ENCODE measurements around the gene SLC7A14.

SLC7A14 gene

DNA sequence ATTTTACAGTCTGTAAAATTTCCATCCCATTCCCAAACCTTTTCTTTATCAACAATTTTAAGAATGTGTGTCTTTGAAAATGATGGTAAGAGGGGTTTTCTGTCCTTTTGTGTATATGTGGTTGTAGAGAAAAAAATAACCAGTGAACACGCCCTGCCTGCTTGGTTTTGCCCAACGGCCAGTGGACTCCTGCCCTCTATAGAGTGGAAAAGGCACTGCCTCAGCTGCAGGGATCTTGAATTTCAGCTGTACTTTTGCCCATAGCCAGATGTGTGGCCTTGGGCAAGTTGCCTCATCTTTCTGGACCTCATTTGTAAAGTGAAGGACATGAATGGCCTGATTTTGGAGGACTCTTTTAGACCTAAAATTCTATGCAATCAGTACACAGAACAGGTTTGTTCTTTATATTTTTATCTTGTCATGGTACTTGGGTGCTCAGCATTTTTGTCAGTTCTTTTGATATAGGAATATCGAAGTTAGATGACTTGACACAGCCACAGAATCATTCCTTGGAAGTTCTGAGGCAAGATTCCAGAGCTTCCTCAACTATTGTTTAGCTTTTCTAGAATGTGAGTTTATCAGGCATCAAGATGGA is 86.2 kb downstream of the SLC7A14 start:
- no peak overlapping the region for H3K27ac Mint-ChIP-seq (ENCODE audit: low read depth)
- peaks cover 12% of the 10 kb centered on the region for H3K27me3 Mint-ChIP-seq
- ATAC-seq (replicated peaks; ENCODE audit: extremely low read depth, poor library complexity, severe bottlenecking) (no peak), DNase-seq (ENCODE audit: low spot score in 2 of 2) (no peak)
- no peaks in the 10 kb centered on the region for H3K4me1 Mint-ChIP-seq
- no peaks in the 10 kb centered on the region for H3K9me3 Mint-ChIP-seq
- no peaks in the 10 kb centered on the region for H3K36me3 Mint-ChIP-seq (ENCODE audit: insufficient read depth)
- H3K4me3 Mint-ChIP-seq, result no peak overlapping the region

DNA sequence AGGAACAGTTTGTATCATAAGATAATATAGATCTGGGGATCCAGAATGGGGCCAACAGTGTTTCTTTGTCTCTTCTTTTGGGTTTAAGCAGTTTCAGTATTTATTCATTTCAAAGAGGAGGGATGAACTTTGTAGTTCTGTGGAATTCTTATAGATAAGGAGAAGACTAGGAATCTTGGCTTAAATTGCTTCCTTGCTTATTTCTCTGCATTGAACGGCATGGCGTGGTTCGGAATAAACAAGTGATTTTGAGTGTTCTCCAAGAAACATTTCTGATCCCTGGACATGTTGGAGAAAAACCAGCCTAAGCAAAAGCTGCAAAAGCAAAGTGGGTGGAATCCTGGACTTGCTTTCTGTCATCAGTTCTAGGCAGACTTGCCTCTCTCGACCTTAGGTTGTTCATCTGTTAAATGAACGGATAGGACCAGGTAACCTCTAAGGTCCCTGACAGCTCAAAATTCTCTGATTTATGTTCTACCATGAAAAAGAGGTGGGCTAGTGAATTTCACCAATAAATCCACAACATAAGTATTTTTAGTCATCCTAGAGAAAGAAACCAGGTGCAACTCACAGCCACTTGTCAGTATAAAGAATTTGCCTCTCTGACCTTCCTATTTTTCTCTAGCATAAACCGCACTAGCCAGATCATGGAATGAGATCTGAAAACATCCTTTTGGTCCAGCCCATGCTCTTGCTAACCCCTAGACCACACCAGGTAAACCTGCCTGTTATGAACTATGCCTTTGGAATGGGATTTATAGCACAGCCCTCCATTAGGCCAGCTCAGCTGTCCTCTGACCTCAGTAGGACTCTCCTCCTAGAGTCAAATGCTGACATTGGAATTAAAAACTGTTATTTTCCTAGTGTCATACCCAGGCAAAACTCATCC is 88.4 kb downstream of the SLC7A14 start:
- Mint-ChIP-seq H3K36me3 (ENCODE audit: insufficient read depth) (no peaks in the 10 kb centered on the region), H3K4me1 (no peaks in the 10 kb centered on the region), H3K4me3 (no peak overlapping the region), H3K9me3 (no peaks in the 10 kb centered on the region), H3K27ac (ENCODE audit: low read depth) (no peak overlapping the region), H3K27me3 (peaks cover 12% of the 10 kb centered on the region)
- no peak for ATAC-seq (replicated peaks; ENCODE audit: extremely low read depth, poor library complexity, severe bottlenecking)
- DNase-seq (ENCODE audit: low spot score in 2 of 2), result no peak

DNA sequence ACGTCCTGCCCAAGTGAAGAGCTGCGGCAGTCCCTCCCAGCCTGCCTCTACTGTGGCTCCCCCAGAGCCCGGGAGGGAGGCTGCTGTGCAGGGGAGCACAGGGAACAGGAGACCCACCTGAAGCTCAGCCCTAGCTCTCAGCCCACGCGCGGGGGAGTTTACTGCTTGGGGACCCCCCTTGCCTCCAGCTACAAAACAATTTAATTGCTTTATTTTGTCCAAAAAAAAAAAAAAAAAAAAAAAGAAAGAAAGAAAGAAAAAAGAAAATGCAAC is 89.1 kb downstream of the SLC7A14 start:
- Mint-ChIP-seq H3K9me3 (no peaks in the 10 kb centered on the region), H3K27ac (ENCODE audit: low read depth) (no peak overlapping the region), H3K27me3 (peaks cover 12% of the 10 kb centered on the region), H3K4me1 (no peaks in the 10 kb centered on the region), H3K36me3 (ENCODE audit: insufficient read depth) (no peaks in the 10 kb centered on the region), H3K4me3 (no peak overlapping the region)
- DNase-seq (ENCODE audit: low spot score in 2 of 2) (no peak), ATAC-seq (replicated peaks; ENCODE audit: extremely low read depth, poor library complexity, severe bottlenecking) (no peak)

DNA sequence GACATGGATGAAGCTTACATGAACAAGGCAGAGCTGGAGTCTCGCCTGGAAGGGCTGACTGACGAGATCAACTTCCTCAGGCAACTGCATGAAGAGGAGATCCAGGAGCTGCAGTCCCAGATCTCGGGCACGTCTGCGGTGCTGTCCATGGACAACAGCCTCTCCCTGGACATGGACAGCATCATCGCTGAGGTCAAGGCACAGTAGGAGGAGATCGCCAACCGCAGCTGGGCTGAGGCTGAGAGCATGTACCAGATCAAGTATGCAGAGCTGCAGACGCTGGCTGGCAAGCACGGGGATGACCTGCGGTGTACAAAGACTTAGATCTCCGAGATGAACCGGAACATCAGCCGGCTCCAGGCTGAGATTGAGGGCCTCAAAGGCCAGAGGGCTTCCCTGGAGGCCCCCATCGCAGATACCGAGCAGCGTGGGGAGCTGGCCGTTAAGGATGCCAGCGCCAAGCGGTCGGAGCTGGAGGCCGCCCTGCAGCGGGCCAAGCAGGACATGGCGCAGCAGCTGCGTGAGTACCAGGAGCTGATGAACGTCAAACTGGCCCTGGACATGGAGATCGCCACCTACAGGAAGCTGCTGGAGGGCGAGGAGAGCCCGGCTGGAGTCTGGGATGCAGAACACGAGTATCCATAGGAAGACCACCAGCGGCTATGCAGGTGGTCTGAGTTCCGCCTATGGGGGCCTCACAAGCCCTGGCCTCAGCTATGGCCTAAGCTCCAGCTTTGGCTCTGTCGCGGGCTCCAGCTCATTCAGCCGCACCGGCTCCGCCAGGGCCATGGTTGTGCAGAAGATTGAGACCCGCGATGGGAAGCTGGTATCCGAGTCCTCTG is 89.6 kb downstream of the SLC7A14 start:
- Mint-ChIP-seq H3K27ac (ENCODE audit: low read depth) (no peak overlapping the region), H3K4me1 (no peaks in the 10 kb centered on the region), H3K27me3 (peaks cover 12% of the 10 kb centered on the region), H3K36me3 (ENCODE audit: insufficient read depth) (no peaks in the 10 kb centered on the region), H3K4me3 (no peak overlapping the region), H3K9me3 (no peaks in the 10 kb centered on the region)
- ATAC-seq (replicated peaks; ENCODE audit: extremely low read depth, poor library complexity, severe bottlenecking) (no peak), DNase-seq (ENCODE audit: low spot score in 2 of 2) (no peak)

DNA sequence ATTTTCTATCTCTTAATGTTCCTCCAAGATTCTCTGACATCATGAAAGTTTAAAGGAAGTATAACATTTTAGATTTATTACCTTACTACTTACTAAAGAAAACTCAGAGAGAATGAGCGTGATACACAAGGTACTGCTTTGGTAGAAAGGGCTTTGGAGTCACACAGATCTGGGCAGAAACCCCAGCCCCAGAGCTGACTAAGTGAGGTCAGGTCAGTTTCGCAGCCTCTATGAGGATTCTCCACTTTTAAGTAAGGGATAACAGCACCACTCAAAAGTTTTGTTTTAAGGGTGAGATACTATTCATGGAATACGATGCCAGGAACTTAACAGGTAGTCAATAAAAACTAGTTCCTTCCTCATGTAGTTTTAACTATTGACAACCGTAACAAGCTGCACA is 91.1 kb downstream of the SLC7A14 start:
- Mint-ChIP-seq H3K4me1 (no peaks in the 10 kb centered on the region), H3K4me3 (no peak overlapping the region), H3K36me3 (ENCODE audit: insufficient read depth) (no peaks in the 10 kb centered on the region), H3K9me3 (no peaks in the 10 kb centered on the region), H3K27me3 (peaks cover 12% of the 10 kb centered on the region), H3K27ac (ENCODE audit: low read depth) (no peak overlapping the region)
- ATAC-seq (replicated peaks; ENCODE audit: extremely low read depth, poor library complexity, severe bottlenecking) (no peak), DNase-seq (ENCODE audit: low spot score in 2 of 2) (no peak)

DNA sequence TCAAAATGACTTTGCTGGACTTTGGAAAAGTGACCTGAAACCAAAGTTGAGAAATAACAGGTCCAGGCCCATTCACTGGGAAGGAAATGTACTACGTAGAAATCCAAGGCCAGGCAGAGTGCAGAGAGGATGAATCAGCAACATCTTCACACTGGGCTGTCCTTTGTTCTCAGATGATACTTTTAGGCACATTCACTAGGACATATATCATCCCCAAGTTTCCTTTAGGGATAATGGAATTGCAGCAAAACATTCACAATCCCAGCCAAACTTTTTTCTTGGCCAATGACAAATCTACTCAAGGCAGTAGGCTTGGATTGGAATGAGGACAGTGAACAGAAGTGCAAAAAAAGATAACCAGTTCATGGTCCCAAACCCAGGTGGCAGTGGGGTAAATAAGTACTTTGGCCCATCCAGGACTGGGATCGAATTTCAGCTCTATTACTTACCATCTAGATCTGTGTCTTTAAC is 92.1 kb downstream of the SLC7A14 start:
- Mint-ChIP-seq H3K9me3 (no peaks in the 10 kb centered on the region), H3K4me1 (no peaks in the 10 kb centered on the region), H3K27ac (ENCODE audit: low read depth) (no peak overlapping the region), H3K36me3 (ENCODE audit: insufficient read depth) (no peaks in the 10 kb centered on the region), H3K27me3 (peaks cover 12% of the 10 kb centered on the region), H3K4me3 (no peak overlapping the region)
- ATAC-seq (replicated peaks; ENCODE audit: extremely low read depth, poor library complexity, severe bottlenecking) (no peak), DNase-seq (ENCODE audit: low spot score in 2 of 2) (no peak)

DNA sequence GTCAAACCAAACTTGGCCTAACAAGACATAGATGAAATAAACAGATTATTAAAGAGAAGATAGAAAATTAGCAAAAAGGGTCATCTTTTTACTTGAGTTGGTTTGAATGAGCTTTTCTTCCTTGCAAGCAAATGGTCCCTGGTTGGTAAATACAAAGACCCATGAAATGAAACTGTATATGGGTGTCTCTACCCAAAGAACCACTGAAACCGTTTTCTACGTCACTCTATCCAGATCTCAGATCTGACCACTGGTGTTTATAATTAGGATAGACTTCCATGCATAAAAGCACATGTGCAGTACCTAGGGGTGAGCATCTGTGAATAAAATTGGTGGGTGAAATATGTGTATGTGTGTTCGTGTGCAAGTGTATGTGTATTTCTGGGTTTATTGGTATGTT is 94.0 kb downstream of the SLC7A14 start:
- no peak overlapping the region for H3K27ac Mint-ChIP-seq (ENCODE audit: low read depth)
- H3K4me3 Mint-ChIP-seq, result no peak overlapping the region
- ATAC-seq (replicated peaks; ENCODE audit: extremely low read depth, poor library complexity, severe bottlenecking), result no peak
- no peaks in the 10 kb centered on the region for H3K36me3 Mint-ChIP-seq (ENCODE audit: insufficient read depth)
- H3K4me1 Mint-ChIP-seq, result no peaks in the 10 kb centered on the region
- DNase-seq (ENCODE audit: low spot score in 2 of 2), result no peak
- H3K9me3 Mint-ChIP-seq, result no peaks in the 10 kb centered on the region
- peaks cover 12% of the 10 kb centered on the region for H3K27me3 Mint-ChIP-seq

DNA sequence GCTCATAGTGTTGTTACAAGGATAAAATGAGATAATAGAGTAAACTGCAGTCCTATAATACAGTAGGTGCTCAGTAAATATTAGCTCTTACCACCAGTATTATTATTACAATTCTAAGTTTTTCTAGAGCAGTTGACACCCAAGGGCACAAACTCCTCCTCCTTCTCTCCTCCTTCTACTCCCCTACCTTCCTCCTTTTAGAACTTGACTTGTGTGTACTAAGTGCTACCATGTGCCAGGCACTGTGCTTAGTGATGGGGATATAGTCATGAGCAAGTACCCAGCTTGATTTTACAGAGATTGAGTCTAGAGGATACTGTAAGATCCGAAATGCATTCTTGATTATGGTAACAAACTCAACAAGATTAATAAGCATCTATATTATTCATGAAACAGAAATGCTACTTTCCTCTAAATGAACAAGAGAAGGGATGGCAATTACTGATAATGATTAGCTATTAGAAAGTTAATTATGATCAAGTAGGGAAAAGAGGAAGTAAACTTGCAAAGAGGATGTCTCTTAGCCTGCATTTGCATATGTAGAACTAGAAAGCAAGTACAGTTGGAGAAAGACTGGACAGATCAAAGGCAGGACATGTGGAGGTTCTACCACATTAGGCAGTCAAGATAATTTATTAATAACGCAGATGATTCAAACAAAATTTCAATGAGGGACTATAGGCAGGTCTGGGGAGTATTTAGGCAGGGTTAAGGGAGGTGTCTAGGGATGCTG is 94.9 kb downstream of the SLC7A14 start:
- ATAC-seq (replicated peaks; ENCODE audit: extremely low read depth, poor library complexity, severe bottlenecking), result no peak
- no peaks in the 10 kb centered on the region for H3K36me3 Mint-ChIP-seq (ENCODE audit: insufficient read depth)
- no peaks in the 10 kb centered on the region for H3K4me1 Mint-ChIP-seq
- H3K9me3 Mint-ChIP-seq, result no peaks in the 10 kb centered on the region
- H3K27ac Mint-ChIP-seq (ENCODE audit: low read depth), result no peak overlapping the region
- peaks cover 13% of the 10 kb centered on the region for H3K27me3 Mint-ChIP-seq
- DNase-seq (ENCODE audit: low spot score in 2 of 2), result no peak
- no peak overlapping the region for H3K4me3 Mint-ChIP-seq

DNA sequence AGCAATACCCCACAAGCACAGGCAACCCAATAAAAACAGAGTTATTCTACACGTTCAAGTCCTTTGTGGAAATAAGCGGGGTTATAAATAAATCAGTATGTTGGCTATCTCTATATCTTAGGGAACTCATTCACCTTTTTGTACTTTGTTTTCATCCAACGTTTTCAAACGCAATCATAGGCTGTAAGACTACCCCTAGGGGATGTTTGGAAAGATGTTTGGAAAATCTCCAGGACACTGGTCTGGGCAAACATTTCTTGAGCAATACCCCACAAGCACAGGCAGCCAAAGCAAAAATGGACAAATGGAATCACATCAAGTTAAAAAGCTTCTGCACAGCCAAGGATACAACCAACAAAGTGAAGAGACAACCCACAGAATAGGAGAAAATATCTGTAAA is 97.1 kb downstream of the SLC7A14 start:
- no peaks in the 10 kb centered on the region for H3K36me3 Mint-ChIP-seq (ENCODE audit: insufficient read depth)
- no peaks in the 10 kb centered on the region for H3K9me3 Mint-ChIP-seq
- H3K27me3 Mint-ChIP-seq, result peaks cover 27% of the 10 kb centered on the region
- H3K4me1 Mint-ChIP-seq, result no peaks in the 10 kb centered on the region
- DNase-seq (ENCODE audit: low spot score in 2 of 2) (no peak), ATAC-seq (replicated peaks; ENCODE audit: extremely low read depth, poor library complexity, severe bottlenecking) (no peak)
- H3K4me3 Mint-ChIP-seq, result no peak overlapping the region
- no peak overlapping the region for H3K27ac Mint-ChIP-seq (ENCODE audit: low read depth)

DNA sequence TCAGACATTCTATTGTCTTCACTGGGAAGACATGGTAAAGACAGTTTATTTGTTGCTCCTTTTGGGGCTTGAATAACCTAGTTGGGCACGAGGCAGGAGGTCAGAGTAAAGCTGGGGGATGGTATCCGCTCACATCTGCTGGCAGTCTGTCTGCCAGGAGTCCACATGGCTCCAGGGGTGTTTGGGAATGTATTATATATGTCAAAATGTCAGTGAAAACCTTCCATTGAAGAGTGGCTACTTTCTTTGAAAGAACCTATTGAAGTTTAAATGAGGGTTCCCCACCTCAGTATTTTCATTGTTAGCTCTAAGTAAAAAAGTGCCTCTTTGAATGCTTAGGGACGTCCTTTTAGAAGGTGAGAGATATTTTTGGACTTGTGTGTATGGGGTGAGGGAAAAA is 98.8 kb downstream of the SLC7A14 start:
- no peaks in the 10 kb centered on the region for H3K36me3 Mint-ChIP-seq (ENCODE audit: insufficient read depth)
- H3K27ac Mint-ChIP-seq (ENCODE audit: low read depth), result no peak overlapping the region
- H3K9me3 Mint-ChIP-seq, result no peaks in the 10 kb centered on the region
- H3K27me3 Mint-ChIP-seq, result peaks cover 30% of the 10 kb centered on the region
- ATAC-seq (replicated peaks; ENCODE audit: extremely low read depth, poor library complexity, severe bottlenecking), result no peak
- no peak for DNase-seq (ENCODE audit: low spot score in 2 of 2)
- no peaks in the 10 kb centered on the region for H3K4me1 Mint-ChIP-seq
- no peak overlapping the region for H3K4me3 Mint-ChIP-seq

DNA sequence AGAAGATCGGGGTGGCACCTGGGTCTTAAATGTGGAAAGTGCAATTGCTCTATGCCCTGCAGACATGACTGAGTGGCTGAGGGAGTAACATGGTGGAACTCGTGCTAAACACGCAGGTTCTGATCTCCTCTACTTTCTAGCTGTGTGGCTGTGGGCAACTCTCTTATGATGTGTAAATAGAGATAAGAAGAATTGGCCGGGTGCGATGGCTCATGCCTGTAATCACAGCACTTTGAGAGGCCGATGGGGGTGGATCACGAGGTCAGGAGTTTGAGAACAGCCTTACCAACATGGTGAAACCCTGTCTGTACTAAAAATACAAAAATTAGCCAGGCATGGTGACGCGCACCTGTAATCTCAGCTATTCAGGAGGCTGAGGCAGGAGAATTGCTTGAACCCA is 99.5 kb downstream of the SLC7A14 start:
- no peaks in the 10 kb centered on the region for H3K9me3 Mint-ChIP-seq
- no peak for DNase-seq (ENCODE audit: low spot score in 2 of 2)
- no peak for ATAC-seq (replicated peaks; ENCODE audit: extremely low read depth, poor library complexity, severe bottlenecking)
- no peaks in the 10 kb centered on the region for H3K36me3 Mint-ChIP-seq (ENCODE audit: insufficient read depth)
- no peak overlapping the region for H3K27ac Mint-ChIP-seq (ENCODE audit: low read depth)
- peaks cover 30% of the 10 kb centered on the region for H3K27me3 Mint-ChIP-seq
- no peak overlapping the region for H3K4me3 Mint-ChIP-seq
- H3K4me1 Mint-ChIP-seq, result no peaks in the 10 kb centered on the region

DNA sequence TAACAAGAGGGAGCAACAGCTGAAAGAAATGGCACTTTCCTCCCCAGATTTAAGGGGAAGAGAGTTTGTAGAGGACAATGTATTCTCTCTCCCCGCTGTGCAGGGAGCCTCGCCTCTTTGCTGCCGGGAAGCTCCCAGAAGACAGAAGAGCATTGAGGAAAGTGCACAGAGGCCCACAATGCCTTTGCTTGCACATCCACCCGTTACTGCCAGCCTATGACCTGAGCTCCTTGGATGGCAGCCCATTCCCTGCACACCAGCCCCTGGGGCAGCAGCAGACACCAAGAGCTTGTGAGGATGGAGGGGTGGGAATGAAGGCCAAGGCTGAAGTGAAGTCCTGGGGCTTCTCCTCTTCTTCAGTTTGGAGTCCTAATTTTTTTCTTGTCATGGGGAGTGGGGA is 100.2 kb downstream of the SLC7A14 start:
- peaks cover 30% of the 10 kb centered on the region for H3K27me3 Mint-ChIP-seq
- ATAC-seq (replicated peaks; ENCODE audit: extremely low read depth, poor library complexity, severe bottlenecking) (no peak), DNase-seq (ENCODE audit: low spot score in 2 of 2) (no peak)
- H3K9me3 Mint-ChIP-seq, result no peaks in the 10 kb centered on the region
- H3K4me3 Mint-ChIP-seq, result no peak overlapping the region
- no peak overlapping the region for H3K27ac Mint-ChIP-seq (ENCODE audit: low read depth)
- no peaks in the 10 kb centered on the region for H3K4me1 Mint-ChIP-seq
- H3K36me3 Mint-ChIP-seq (ENCODE audit: insufficient read depth), result no peaks in the 10 kb centered on the region
